Endothelial cell (in vitro differentiated cells): Measurements from ENCODE around the gene RABEP2. TPM values are rescaled to one million over a fixed set of nuclear protein-coding genes. Genes with fewer than 3 reads are reported as not detected.

Source experiments
- DNase-seq: peaks from one replicate; pipeline ENCODE4 v3.0.0; 2021; ENCODE audit warnings: low spot score
- H3K27ac Mint-ChIP-seq: one replicate; pipeline ENCODE4 v1.8.0; 2021; ENCODE audit warnings: mixed read lengths, inconsistent platforms; ENCODE audit not compliant: unreplicated experiment
- H3K27me3 Mint-ChIP-seq: one replicate; pipeline ENCODE4 v1.8.0; 2021; ENCODE audit warnings: mild to moderate bottlenecking, moderate library complexity, mixed read lengths, inconsistent platforms; ENCODE audit not compliant: unreplicated experiment
- H3K36me3 Mint-ChIP-seq: one replicate; pipeline ENCODE4 v1.8.0; 2021; ENCODE audit warnings: mild to moderate bottlenecking, low read depth, mixed read lengths, inconsistent platforms; ENCODE audit not compliant: unreplicated experiment
- H3K4me1 Mint-ChIP-seq: one replicate; pipeline ENCODE4 v1.8.0; 2021; ENCODE audit warnings: mild to moderate bottlenecking, mixed read lengths, inconsistent platforms; ENCODE audit not compliant: unreplicated experiment
- H3K4me3 Mint-ChIP-seq: one replicate; pipeline ENCODE4 v1.8.0; 2021; ENCODE audit warnings: mild to moderate bottlenecking, mixed read lengths, inconsistent platforms; ENCODE audit not compliant: unreplicated experiment
- H3K9me3 Mint-ChIP-seq: one replicate; pipeline ENCODE4 v1.8.0; 2021; ENCODE audit warnings: mixed read lengths, inconsistent platforms; ENCODE audit not compliant: unreplicated experiment
- total RNA-seq: library from RNA; stranded (reverse); fragmentation: NEBNext Ultra II Directional; extraction: Animal tissue kit (Norgen Biotek cat#: 25700); gene quantifications from one replicate; pipeline ENCODE4 v1.2.1, GENCODE V29; 2021; ENCODE audit not compliant: unreplicated experiment
- TF ChIP-seq, protein P1 (sequence below): fragments of 200-600 bp; sonication (generic); IDR thresholded peaks from one replicate; pipeline ENCODE4 v1.5.0; 2021; ENCODE audit warnings: antibody characterized with exemption; ENCODE audit not compliant: unreplicated experiment

RABEP2 gene
- total RNA-seq, 1 donor from 2014 or later = 16.0 TPM

- H3K4me1 Mint-ChIP-seq = peaks cover 4% of the 10 kb centered on the region
- no peak overlapping the region for H3K27ac Mint-ChIP-seq
Measured at GRCh38 chr16:28937222-28937876, 12.3 kb upstream of the RABEP2 start.

DNA sequence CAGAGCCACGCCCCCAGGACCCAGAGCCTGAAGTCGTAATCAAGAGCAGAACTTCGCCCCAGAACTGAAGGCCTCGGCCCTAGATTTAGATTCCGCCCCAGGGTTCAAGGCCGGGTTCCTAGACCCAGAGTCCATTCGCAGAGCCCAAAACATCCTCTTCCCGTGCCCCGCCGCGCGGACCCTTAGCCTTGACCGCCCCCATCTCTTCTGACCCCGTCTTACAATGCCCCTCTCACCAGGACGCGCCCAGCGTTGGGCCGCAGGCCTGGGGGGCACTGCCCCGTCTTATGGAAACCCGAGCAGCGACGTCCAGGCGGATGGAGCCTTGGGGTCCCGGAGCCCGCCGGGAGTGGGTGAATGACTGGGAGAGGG, 11.7 kb upstream of the RABEP2 start:
- TF ChIP-seq, protein P1, sequence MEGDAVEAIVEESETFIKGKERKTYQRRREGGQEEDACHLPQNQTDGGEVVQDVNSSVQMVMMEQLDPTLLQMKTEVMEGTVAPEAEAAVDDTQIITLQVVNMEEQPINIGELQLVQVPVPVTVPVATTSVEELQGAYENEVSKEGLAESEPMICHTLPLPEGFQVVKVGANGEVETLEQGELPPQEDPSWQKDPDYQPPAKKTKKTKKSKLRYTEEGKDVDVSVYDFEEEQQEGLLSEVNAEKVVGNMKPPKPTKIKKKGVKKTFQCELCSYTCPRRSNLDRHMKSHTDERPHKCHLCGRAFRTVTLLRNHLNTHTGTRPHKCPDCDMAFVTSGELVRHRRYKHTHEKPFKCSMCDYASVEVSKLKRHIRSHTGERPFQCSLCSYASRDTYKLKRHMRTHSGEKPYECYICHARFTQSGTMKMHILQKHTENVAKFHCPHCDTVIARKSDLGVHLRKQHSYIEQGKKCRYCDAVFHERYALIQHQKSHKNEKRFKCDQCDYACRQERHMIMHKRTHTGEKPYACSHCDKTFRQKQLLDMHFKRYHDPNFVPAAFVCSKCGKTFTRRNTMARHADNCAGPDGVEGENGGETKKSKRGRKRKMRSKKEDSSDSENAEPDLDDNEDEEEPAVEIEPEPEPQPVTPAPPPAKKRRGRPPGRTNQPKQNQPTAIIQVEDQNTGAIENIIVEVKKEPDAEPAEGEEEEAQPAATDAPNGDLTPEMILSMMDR = no peak
- peaks cover 4% of the 10 kb centered on the region for H3K4me1 Mint-ChIP-seq
- peaks cover 4% of the 10 kb centered on the region for H3K27me3 Mint-ChIP-seq
- no peak overlapping the region for H3K27ac Mint-ChIP-seq
- DNase-seq = no peak
- H3K9me3 Mint-ChIP-seq = no peaks in the 10 kb centered on the region
- H3K36me3 Mint-ChIP-seq = no peaks in the 10 kb centered on the region
- H3K4me3 Mint-ChIP-seq = no peak overlapping the region

More at GRCh38 chr16:28937222-28937876, 12.3 kb upstream of the RABEP2 start:
- no peak for DNase-seq
- TF ChIP-seq, protein P1 = no peak
- Mint-ChIP-seq H3K9me3 (no peaks in the 10 kb centered on the region), H3K4me3 (no peak overlapping the region), H3K27me3 (peaks cover 4% of the 10 kb centered on the region), H3K36me3 (no peaks in the 10 kb centered on the region)

DNA sequence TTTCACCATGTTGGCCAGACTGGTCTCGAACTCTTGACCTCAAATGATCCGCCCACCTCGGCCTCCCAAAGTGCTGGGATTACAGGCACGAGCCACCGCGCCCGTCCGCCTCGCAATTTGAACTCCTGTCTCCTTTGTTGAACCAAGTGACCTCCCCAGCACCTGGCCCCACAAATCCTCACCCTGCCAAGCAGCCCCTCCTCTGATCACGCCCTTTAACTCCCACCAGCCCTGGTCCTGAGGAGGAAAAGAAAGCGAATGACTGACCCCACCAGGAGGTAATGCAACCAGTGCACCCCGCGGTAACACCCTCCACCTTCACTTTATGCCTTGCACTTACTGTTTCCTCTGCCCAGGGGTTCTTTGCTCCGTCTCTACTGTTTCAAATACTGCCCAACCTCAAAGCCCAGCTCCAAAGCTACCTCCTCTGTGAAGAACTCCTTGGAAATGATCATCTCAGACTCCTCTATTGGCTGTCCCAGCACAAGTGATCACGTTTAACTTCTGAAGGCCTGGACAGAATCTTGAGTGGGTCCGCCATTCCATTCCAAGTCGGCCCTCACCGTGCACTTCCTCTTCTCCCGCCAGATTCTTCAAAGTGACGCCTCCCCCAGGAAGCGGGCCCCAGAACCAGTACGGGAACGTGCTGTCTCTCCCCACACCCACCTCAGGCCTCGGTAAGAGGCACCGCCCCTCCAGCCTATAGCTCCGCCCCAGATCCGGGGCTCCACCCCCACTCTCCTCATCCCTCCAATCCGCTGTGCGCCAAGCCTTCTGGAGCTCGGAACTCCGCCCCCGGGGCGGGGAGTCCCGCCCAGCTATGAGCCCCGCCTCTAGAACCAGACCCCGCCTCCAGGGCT, 11.1 kb upstream of the RABEP2 start:
- H3K27me3 Mint-ChIP-seq = peaks cover 4% of the 10 kb centered on the region
- TF ChIP-seq, protein P1 = no peak
- H3K27ac Mint-ChIP-seq = no peak overlapping the region
- H3K9me3 Mint-ChIP-seq = no peaks in the 10 kb centered on the region
- no peaks in the 10 kb centered on the region for H3K36me3 Mint-ChIP-seq
- H3K4me1 Mint-ChIP-seq = peaks cover 4% of the 10 kb centered on the region
- DNase-seq = peak; percentile 38
- H3K4me3 Mint-ChIP-seq = no peak overlapping the region

DNA sequence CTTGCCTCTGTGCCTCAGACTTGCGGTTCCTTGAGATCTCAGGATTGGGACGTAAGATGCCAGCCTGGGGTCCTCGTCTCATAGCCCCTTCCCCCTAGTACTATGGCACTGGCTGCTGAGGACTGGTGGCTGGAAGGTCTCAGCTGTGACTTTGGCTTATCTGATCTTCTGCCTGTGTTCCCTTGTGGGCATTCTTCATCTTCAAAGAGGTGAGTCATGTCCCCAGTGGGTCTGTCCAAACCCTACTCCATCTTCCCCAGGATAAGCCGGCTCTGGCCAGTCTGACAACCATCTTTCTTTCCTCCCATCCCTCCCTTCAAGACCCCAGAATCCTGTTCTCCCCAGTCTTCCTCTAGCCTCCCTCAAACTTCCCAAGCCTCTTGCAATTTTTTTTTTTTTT, 10.3 kb upstream of the RABEP2 start:
- Mint-ChIP-seq H3K9me3 (no peaks in the 10 kb centered on the region), H3K4me3 (no peak overlapping the region), H3K4me1 (peaks cover 4% of the 10 kb centered on the region), H3K27ac (no peak overlapping the region), H3K36me3 (no peaks in the 10 kb centered on the region), H3K27me3 (peaks cover 4% of the 10 kb centered on the region)
- TF ChIP-seq, protein P1 = no peak
- DNase-seq = no peak

DNA sequence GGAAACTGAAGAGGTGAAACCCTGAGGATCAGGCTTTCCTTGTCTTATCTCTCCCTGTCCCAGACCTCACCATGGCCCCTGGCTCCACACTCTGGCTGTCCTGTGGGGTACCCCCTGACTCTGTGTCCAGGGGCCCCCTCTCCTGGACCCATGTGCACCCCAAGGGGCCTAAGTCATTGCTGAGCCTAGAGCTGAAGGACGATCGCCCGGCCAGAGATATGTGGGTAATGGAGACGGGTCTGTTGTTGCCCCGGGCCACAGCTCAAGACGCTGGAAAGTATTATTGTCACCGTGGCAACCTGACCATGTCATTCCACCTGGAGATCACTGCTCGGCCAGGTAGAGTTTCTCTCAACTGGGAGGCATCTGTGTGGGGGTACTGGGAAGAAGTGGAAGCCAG, 8.1 kb upstream of the RABEP2 start:
- TF ChIP-seq, protein P1 = no peak
- Mint-ChIP-seq H3K36me3 (no peaks in the 10 kb centered on the region), H3K27ac (no peak overlapping the region), H3K9me3 (no peaks in the 10 kb centered on the region), H3K27me3 (peaks cover 4% of the 10 kb centered on the region), H3K4me1 (no peaks in the 10 kb centered on the region), H3K4me3 (no peak overlapping the region)
- DNase-seq = no peak
